Activated CD8-positive, alpha-beta memory T cell treated with anti-CD3 and anti-CD28 coated beads, Interleukin-2, amount 50 U/mL, for 48 hours (primary cell): Measurements from ENCODE around the gene NOTUM.

Experiments
- DNase-seq: peaks from one replicate; pipeline ENCODE4 v3.0.0-alpha.2; 2020

Gene NOTUM

GRCh38 chr17:81908793-81909192 lies 52.2 kb downstream of the NOTUM start:
- DNase-seq: no peak

- DNase-seq: no peak
These were observed 53.5 kb downstream of the NOTUM start for GRCh38 chr17:81907219-81908145.

- no peak for DNase-seq
These were observed 54.3 kb downstream of the NOTUM start for GRCh38 chr17:81906476-81907218.

GRCh38 chr17:81905993-81906392 lies 55.0 kb downstream of the NOTUM start:
- no peak for DNase-seq

GRCh38 chr17:81905424-81905875 lies 55.5 kb downstream of the NOTUM start:
- DNase-seq: no peak

GRCh38 chr17:81904600-81905423 lies 56.2 kb downstream of the NOTUM start:
- DNase-seq: no peak

- DNase-seq: no peak
These were observed 56.9 kb downstream of the NOTUM start for GRCh38 chr17:81903896-81904599.

- no peak for DNase-seq
These were observed 57.6 kb downstream of the NOTUM start for GRCh38 chr17:81903415-81903831.

- DNase-seq: no peak
These were observed 58.2 kb downstream of the NOTUM start for GRCh38 chr17:81902653-81903414.
